Activated CD4-positive, alpha-beta T cell treated with anti-CD3 and anti-CD28 coated beads, Interleukin-2, amount 50 U/mL, for 1 hour (primary cell): Measurements from ENCODE around the gene FCN3.

ENCODE experiments used
- DNase-seq: peaks from one replicate; pipeline ENCODE4 v3.0.0-alpha.2; 2020

Gene FCN3

GRCh38 chr1:27377760-27378495 is 3.3 kb upstream of the FCN3 start:
- DNase-seq = no peak

- DNase-seq = no peak
These were observed 1.6 kb downstream of the FCN3 start for GRCh38 chr1:27372808-27373690.

- DNase-seq = no peak
These were observed 2.4 kb downstream of the FCN3 start for GRCh38 chr1:27372022-27372807.

GRCh38 chr1:27368869-27369582 is 5.6 kb downstream of the FCN3 start:
- no peak for DNase-seq

GRCh38 chr1:27367160-27367650 is 7.4 kb downstream of the FCN3 start:
- no peak for DNase-seq

GRCh38 chr1:27366411-27367159 is 8.0 kb downstream of the FCN3 start, which contains the start of gene MAP3K6:
Gene MAP3K6 (minus strand): TSS chr1:27366961. CDS start chr1:27366597, 364 bp downstream.
- DNase-seq = peak; percentile 17

GRCh38 chr1:27366113-27366410 is 8.6 kb downstream of the FCN3 start:
- DNase-seq = peak; percentile 63

GRCh38 chr1:27365372-27366112 is 9.1 kb downstream of the FCN3 start:
- DNase-seq = peak; percentile 74

- DNase-seq = no peak
These were observed 9.8 kb downstream of the FCN3 start for GRCh38 chr1:27364696-27365371.

- DNase-seq = no peak
These were observed 10.6 kb downstream of the FCN3 start for GRCh38 chr1:27363766-27364695.

GRCh38 chr1:27361553-27361952 is 13.1 kb downstream of the FCN3 start:
- no peak for DNase-seq

- no peak for DNase-seq
These were observed 13.6 kb downstream of the FCN3 start for GRCh38 chr1:27361044-27361402.

- DNase-seq = peak; percentile 48
These were observed 14.2 kb downstream of the FCN3 start for GRCh38 chr1:27360159-27361043.

- DNase-seq = no peak
These were observed 14.8 kb downstream of the FCN3 start for GRCh38 chr1:27359822-27360158.

GRCh38 chr1:27358928-27359313 is 15.7 kb downstream of the FCN3 start:
- DNase-seq = no peak

GRCh38 chr1:27358038-27358927 is 16.3 kb downstream of the FCN3 start:
- no peak for DNase-seq

GRCh38 chr1:27357281-27358037 is 17.2 kb downstream of the FCN3 start:
- peak; percentile 81 for DNase-seq
